PC-9 (cell line): ENCODE measurements around the gene MEX3C.

Experiments used
- CTCF ChIP-seq: fragments of 200-600 bp; sonication (generic); conservative IDR thresholded peaks from 2 replicates; pipeline ENCODE4 v1.6.1; 2017; ENCODE audit warnings: mixed run types, antibody characterized with exemption, mild to moderate bottlenecking, moderate library complexity
- EZH2 ChIP-seq: fragments of 200-600 bp; sonication (generic); IDR thresholded peaks from 2 replicates; pipeline ENCODE4 v1.8.0; 2017; ENCODE audit warnings: antibody characterized with exemption, low read depth

GRCh38 chr18:51193621-51194287 lies 3.7 kb downstream of the MEX3C start:
- TF ChIP-seq EZH2: no peak
- no peak for TF ChIP-seq CTCF
